CD14-positive monocyte (primary cell): ENCODE results near the gene RPL29. TPM values are rescaled to one million over a fixed set of nuclear protein-coding genes. Genes with fewer than 3 reads are reported as not detected.

Experiments used
- DNase-seq, 3 donors: peaks; one replicate each; pipeline ENCODE4 v3.0.0-alpha.2; 2011 to 2022
- H2AFZ ChIP-seq: 2 replicates; pipeline ENCODE4 v1.6.0; 2012; ENCODE audit warnings: mild to moderate bottlenecking, low read depth, low read length, inconsistent platforms; ENCODE audit not compliant: insufficient read depth, poor library complexity, severe bottlenecking
- H3K27ac ChIP-seq, 2 donors: 1 replicate in 1 of 2; 2 replicates in 1 of 2; pipeline ENCODE4 v1.5.1; 2012 to 2013; ENCODE audit warnings: low read length in 2 of 2, control low read depth in 1 of 2, inconsistent platforms in 1 of 2, low read depth in 1 of 2, mild to moderate bottlenecking in 1 of 2
- H3K27me3 ChIP-seq, 2 donors: one replicate each; pipeline versions ENCODE4 v1.6.0 to v1.6.1; 2011 to 2013; ENCODE audit warnings: low read length in 2 of 2; ENCODE audit not compliant: control insufficient read depth in 2 of 2, insufficient read depth in 2 of 2
- H3K36me3 ChIP-seq, 2 donors: replicated peaks in 1 of 2; 1 replicate in 1 of 2; 2 replicates in 1 of 2; pipeline versions ENCODE4 v1.5.1 to v1.6.1; 2012 to 2013; ENCODE audit warnings: low read length in 2 of 2, control low read depth in 1 of 2, inconsistent platforms in 1 of 2, mild to moderate bottlenecking in 1 of 2; ENCODE audit not compliant: insufficient read depth in 2 of 2, control insufficient read depth in 1 of 2
- H3K4me1 ChIP-seq, 2 donors: 1 replicate in 1 of 2; 2 replicates in 1 of 2; pipeline versions ENCODE4 v1.5.1 to v1.6.1; 2012 to 2013; ENCODE audit warnings: low read length in 2 of 2, control low read depth in 1 of 2, inconsistent platforms in 1 of 2, mild to moderate bottlenecking in 1 of 2, moderate library complexity in 1 of 2; ENCODE audit not compliant: insufficient read depth in 2 of 2, control insufficient read depth in 1 of 2
- H3K4me2 ChIP-seq: replicated peaks from 2 replicates; pipeline ENCODE3; 2012; ENCODE audit warnings: low read length, moderate library complexity, mild to moderate bottlenecking; ENCODE audit not compliant: poor library complexity, severe bottlenecking; ENCODE audit errors: extremely low read depth
- H3K4me3 ChIP-seq, 3 experiments: fragments of 200-600 bp in 1 of 3; sonication (generic) in 1 of 3; replicated peaks in 1 of 3; 1 replicate in 2 of 3; 2 replicates in 1 of 3; pipeline ENCODE4 v1.5.1; 2011 to 2013; ENCODE audit warnings: low read length in 3 of 3, mild to moderate bottlenecking in 3 of 3, control low read depth in 2 of 3, low read depth in 2 of 3, inconsistent platforms in 1 of 3, moderate library complexity in 1 of 3
- H3K79me2 ChIP-seq: 2 replicates; pipeline ENCODE4 v1.6.0; 2012; ENCODE audit warnings: mild to moderate bottlenecking, control low read depth, inconsistent platforms, low read length, moderate library complexity; ENCODE audit not compliant: insufficient read depth
- H3K9ac ChIP-seq: 2 replicates; pipeline ENCODE4 v1.6.0; 2017; ENCODE audit warnings: low read length, mild to moderate bottlenecking; ENCODE audit not compliant: insufficient read depth, poor library complexity, severe bottlenecking
- H3K9me3 ChIP-seq, 2 donors: replicated peaks in 1 of 2; 1 replicate in 1 of 2; 2 replicates in 1 of 2; pipeline versions ENCODE4 v1.5.1 to v1.6.1; 2012 to 2013; ENCODE audit warnings: low read length in 2 of 2, control low read depth in 1 of 2; ENCODE audit not compliant: control insufficient read depth in 1 of 2, insufficient read depth in 1 of 2
- H4K20me1 ChIP-seq: 2 replicates; pipeline ENCODE4 v1.6.0; 2012; ENCODE audit warnings: mild to moderate bottlenecking, low read length, control low read depth, moderate library complexity; ENCODE audit not compliant: insufficient read depth
- H3K27ac Mint-ChIP-seq, 7 donors: one replicate each; pipeline ENCODE4 v1.8.0; 2020; ENCODE audit warnings: mild to moderate bottlenecking in 7 of 7, mixed read lengths in 7 of 7, moderate library complexity in 6 of 7, inconsistent platforms in 2 of 7
- H3K27me3 Mint-ChIP-seq, 3 donors: one replicate each; pipeline ENCODE4 v1.8.0; 2021 to 2022; ENCODE audit warnings: low read depth in 3 of 3, mild to moderate bottlenecking in 3 of 3, mixed read lengths in 3 of 3, moderate library complexity in 3 of 3, inconsistent platforms in 1 of 3
- H3K36me3 Mint-ChIP-seq, 2 donors: one replicate each; pipeline ENCODE4 v1.8.0; 2020; ENCODE audit warnings: mixed read lengths in 2 of 2, inconsistent platforms in 1 of 2, mild to moderate bottlenecking in 1 of 2
- H3K4me1 Mint-ChIP-seq: one replicate; pipeline ENCODE4 v1.8.0; 2020; ENCODE audit warnings: mild to moderate bottlenecking, mixed read lengths
- H3K4me3 Mint-ChIP-seq, 2 donors: one replicate each; pipeline ENCODE4 v1.8.0; 2020; ENCODE audit warnings: mild to moderate bottlenecking in 2 of 2, mixed read lengths in 2 of 2, moderate library complexity in 1 of 2
- H3K9me3 Mint-ChIP-seq, 7 donors: one replicate each; pipeline ENCODE4 v1.8.0; 2020 to 2022; ENCODE audit warnings: mixed read lengths in 7 of 7, mild to moderate bottlenecking in 6 of 7, moderate library complexity in 6 of 7, inconsistent platforms in 2 of 7
- CTCF ChIP-seq: fragments of 200-600 bp; IDR thresholded peaks from one replicate; pipeline ENCODE4 v1.8.0; 2022; ENCODE audit warnings: antibody characterized with exemption, mild to moderate bottlenecking
- WGBS: methylation state at CpG from one replicate; pipeline ENCODE4 v1.1.5; 2013; ENCODE audit warnings: missing lambda C conversion rate; ENCODE audit not compliant: insufficient coverage; 5-methylcytosine and 5-hydroxymethylcytosine counted together
- intact Hi-C, 2 donors: fragments of 100-400 bp; cut with micrococcal nuclease; formaldehyde crosslinking; loops; one replicate each; pipeline versions ENCODE4 v1.15.0 to v1.15.1; 2023
- polyA plus RNA-seq, 3 donors: library from polyadenylated mRNA; depleted of rRNA in 1 of 3; unstranded in 2 of 3; stranded (reverse) in 1 of 3; fragments of 300-500 nt in 2 of 3; fragments of >200 nt in 1 of 3; fragmentation: Illumina TruSeq in 2 of 3; gene quantifications; 1 replicate in 2 of 3; 2 replicates in 1 of 3; pipeline ENCODE4 v1.2.3, GENCODE V29; 2012 to 2021

Gene RPL29
- polyA plus RNA-seq, 3 donors = 753 to 2,360 (median 856) TPM

DNA sequence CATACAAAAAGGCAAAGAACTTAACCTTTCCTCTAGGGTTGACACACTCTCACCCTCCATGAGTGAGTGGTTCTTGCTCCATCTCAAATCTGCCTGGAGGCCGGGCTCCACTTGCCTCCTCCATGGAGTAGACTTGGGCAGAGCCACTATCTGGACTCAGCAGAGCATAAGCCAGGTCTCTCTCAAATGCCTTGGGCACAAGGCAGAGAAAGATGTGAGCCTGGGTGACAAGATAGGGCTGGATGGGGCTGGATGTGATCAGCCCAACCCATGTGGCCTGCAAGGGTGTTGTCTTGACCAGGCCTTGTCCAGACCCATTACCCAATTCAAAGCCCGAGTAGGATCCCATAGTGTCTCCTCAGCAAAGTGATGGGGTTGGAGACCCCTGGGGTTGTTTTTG, 4.2 kb upstream of the RPL29 start:
- H3K36me3 Mint-ChIP-seq = peaks cover 0 to 3% of the 10 kb centered on the region in 2 donors
- H3K9me3 Mint-ChIP-seq = no peaks in the 10 kb centered on the region
- peak overlapping the region in 1 of 7 donors; percentile 36 for H3K27ac Mint-ChIP-seq
- H3K36me3 ChIP-seq = peaks cover under 1% of the 10 kb centered on the region in 2 donors
- no peaks in the 10 kb centered on the region for H3K9me3 ChIP-seq
- peaks cover 6% of the 10 kb centered on the region for H4K20me1 ChIP-seq
- H3K4me3 ChIP-seq = no peak overlapping the region
- H2AFZ ChIP-seq = no peak overlapping the region
- H3K79me2 ChIP-seq = peaks cover 9% of the 10 kb centered on the region
- no peak overlapping the region for H3K4me2 ChIP-seq
- peaks cover 10 to 16% of the 10 kb centered on the region in 2 donors for H3K4me1 ChIP-seq
- H3K27me3 ChIP-seq = no peaks in the 10 kb centered on the region
- 100% methylated on average over 1 of the region's 2 CpGs for WGBS
- H3K4me1 Mint-ChIP-seq = peaks cover 14% of the 10 kb centered on the region
- no peak overlapping the region for H3K4me3 Mint-ChIP-seq
- no peak overlapping the region for H3K27ac ChIP-seq
- peaks cover 2 to 6% (median 6%) of the 10 kb centered on the region in 3 donors for H3K27me3 Mint-ChIP-seq
- no peak for DNase-seq
- intact Hi-C loops = loop anchor here (5.0 kb wide), 1 partner anchor 52 kb away; no protein-coding TSS in a partner anchor
- H3K9ac ChIP-seq = no peak overlapping the region
- TF ChIP-seq CTCF = no peak

GRCh38 chr3:51998774-51999173, 3.1 kb upstream of the RPL29 start:
- Mint-ChIP-seq H3K36me3 (peaks cover 10 to 13% of the 10 kb centered on the region in 2 donors), H3K27me3 (peaks cover 2 to 6% (median 5%) of the 10 kb centered on the region in 3 donors), H3K9me3 (no peaks in the 10 kb centered on the region), H3K4me1 (peaks cover 21% of the 10 kb centered on the region), H3K4me3 (no peak overlapping the region), H3K27ac (no peak overlapping the region)
- Histone ChIP-seq H3K9me3 (no peaks in the 10 kb centered on the region), H3K9ac (no peak overlapping the region), H4K20me1 (peaks cover 14% of the 10 kb centered on the region), H3K4me1 (peaks cover 17 to 24% of the 10 kb centered on the region in 2 donors), H3K4me2 (no peak overlapping the region), H3K27me3 (no peaks in the 10 kb centered on the region), H3K27ac (no peak overlapping the region), H3K4me3 (no peak overlapping the region), H3K36me3 (peaks cover 11% of the 10 kb centered on the region in 2 donors), H3K79me2 (peaks cover 19% of the 10 kb centered on the region), H2AFZ (no peak overlapping the region)
- no peak for DNase-seq
- TF ChIP-seq CTCF = no peak
- WGBS = 82% methylated on average over 7 of the region's 7 CpGs
- intact Hi-C loops = loop anchor here in 1 of 2 donors (5.0 kb wide), 1 partner anchor 54 kb away; no protein-coding TSS in a partner anchor
